Measurements from ENCODE around the gene DAPK1.

DNA sequence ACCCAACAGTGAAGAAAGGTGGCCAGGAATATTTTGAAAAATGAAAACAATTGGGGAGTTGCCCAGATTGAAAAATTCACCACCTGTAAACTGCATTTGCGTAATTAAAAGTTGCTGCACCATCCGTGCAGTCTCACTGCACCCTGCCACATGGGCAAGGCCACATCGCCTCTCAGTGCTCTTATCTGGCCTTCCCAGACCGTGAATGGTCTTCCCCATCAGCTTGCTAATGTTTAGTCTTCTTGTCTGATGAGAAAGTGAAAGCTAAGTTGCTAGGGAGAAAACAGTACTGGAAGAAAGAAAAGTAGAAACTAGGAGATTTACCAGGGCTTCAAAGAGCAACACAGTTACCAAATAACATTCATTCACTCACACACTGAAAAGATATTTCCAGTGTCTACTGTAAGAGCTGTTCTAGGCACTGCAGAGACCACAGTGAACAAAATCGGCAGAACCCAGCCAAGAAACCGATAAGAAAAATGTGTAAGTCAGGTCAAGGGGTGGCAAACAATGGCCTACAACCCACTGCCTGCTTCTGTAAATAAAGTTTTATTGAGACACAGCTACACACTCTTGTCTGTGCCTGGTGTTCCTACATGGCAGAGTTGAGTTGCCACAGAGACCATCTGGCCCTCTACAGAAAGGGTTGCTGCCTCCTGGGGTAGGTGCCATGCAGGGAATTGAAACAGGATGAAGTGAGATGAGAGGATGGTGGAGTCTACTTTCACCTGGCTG, 177.1 kb downstream of the DAPK1 start:
- TF ChIP-seq FOSL2 (IDR thresholded peaks at IDR 0.05) (no peak), FOSL2 (CRISPR knock-in tag; IDR thresholded peaks at IDR 0.05) (no peak), CHD2 (IDR thresholded peaks at IDR 0.05; ENCODE audit: low read length, partially characterized antibody) (no peak), POLR2A (IDR thresholded peaks at IDR 0.05; ENCODE audit: low read length) (no peak), NR3C1 (IDR thresholded peaks at IDR 0.05) (no peak), ZSCAN20 (CRISPR knock-in tag; IDR thresholded peaks at IDR 0.05) (no peak), HDAC2 (IDR thresholded peaks at IDR 0.05) (no peak), SMC3 (IDR thresholded peaks at IDR 0.05) (no peak), POLR2AphosphoS2 (conservative IDR thresholded peaks at IDR 0.05; ENCODE audit: low read length) (no peak)
- TF ChIP-seq, protein P1, sequence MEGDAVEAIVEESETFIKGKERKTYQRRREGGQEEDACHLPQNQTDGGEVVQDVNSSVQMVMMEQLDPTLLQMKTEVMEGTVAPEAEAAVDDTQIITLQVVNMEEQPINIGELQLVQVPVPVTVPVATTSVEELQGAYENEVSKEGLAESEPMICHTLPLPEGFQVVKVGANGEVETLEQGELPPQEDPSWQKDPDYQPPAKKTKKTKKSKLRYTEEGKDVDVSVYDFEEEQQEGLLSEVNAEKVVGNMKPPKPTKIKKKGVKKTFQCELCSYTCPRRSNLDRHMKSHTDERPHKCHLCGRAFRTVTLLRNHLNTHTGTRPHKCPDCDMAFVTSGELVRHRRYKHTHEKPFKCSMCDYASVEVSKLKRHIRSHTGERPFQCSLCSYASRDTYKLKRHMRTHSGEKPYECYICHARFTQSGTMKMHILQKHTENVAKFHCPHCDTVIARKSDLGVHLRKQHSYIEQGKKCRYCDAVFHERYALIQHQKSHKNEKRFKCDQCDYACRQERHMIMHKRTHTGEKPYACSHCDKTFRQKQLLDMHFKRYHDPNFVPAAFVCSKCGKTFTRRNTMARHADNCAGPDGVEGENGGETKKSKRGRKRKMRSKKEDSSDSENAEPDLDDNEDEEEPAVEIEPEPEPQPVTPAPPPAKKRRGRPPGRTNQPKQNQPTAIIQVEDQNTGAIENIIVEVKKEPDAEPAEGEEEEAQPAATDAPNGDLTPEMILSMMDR (IDR thresholded peaks at IDR 0.05) = no peak
- TF ChIP-seq, protein P2, sequence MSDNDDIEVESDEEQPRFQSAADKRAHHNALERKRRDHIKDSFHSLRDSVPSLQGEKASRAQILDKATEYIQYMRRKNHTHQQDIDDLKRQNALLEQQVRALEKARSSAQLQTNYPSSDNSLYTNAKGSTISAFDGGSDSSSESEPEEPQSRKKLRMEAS (IDR thresholded peaks at IDR 0.05) = no peak

All from A549 (cell line).